Measurements from ENCODE around the gene RC3H1. TPM values are rescaled to one million over a fixed set of nuclear protein-coding genes. Genes with fewer than 3 reads are reported as not detected.

RC3H1 gene
- total RNA-seq, 1 experiment from 2014 or later: 29.2 TPM

DNA sequence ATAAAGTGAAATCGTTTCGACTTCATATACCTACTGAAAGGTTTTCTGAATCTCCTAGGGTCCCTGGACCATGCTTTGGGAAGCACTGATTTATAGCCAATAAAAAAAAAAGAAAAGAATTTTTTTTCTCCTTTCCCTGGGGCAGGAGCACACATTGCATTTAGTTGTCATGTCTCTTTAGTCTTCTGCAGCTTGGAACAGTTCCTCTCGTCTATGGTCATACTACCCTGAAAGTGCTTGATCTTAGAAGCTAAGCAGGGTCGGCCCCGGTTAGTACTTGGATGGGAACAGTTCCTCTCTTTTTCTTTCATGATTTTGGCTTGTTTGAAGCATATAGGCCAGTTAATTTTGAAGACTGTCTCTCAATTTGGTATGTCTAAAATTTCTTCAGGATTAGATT is 101.3 kb downstream of the RC3H1 start:
- no peak for TF ChIP-seq CTCF (IDR thresholded peaks at IDR 0.05; ENCODE audit: insufficient read depth in 1 of 2, low read depth in 1 of 2, low read length in 1 of 2, severe bottlenecking in 1 of 2, unreplicated experiment in 1 of 2)
- BruUV-seq (replicated peaks): no TSS peak
- no peak for DNase-seq
- Mint-ChIP-seq H3K9me3 (ENCODE audit: unreplicated experiment) (no peaks in the 10 kb centered on the region), H3K4me1 (ENCODE audit: low read depth, unreplicated experiment) (peaks cover 14% of the 10 kb centered on the region), H3K36me3 (ENCODE audit: insufficient read depth, unreplicated experiment) (peaks cover 8% of the 10 kb centered on the region), H3K27ac (ENCODE audit: unreplicated experiment) (no peak overlapping the region), H3K4me3 (ENCODE audit: unreplicated experiment) (no peak overlapping the region), H3K27me3 (ENCODE audit: insufficient read depth, unreplicated experiment) (no peaks in the 10 kb centered on the region)
- ChIA-PET POLR2A (no interaction called here), CTCF (no interaction called here)
- Histone ChIP-seq H3K27me3 (replicated peaks; ENCODE audit: control insufficient read depth, insufficient read depth, low read length) (no peaks in the 10 kb centered on the region), H3K4me3 (ENCODE audit: low read depth, low read length) (no peak overlapping the region), H3K36me3 (ENCODE audit: control insufficient read depth, insufficient read depth, low read length) (no peaks in the 10 kb centered on the region), H3K4me1 (peaks cover 17% of the 10 kb centered on the region), H3K9me3 (no peaks in the 10 kb centered on the region)
- intact Hi-C loops (cut with micrococcal nuclease; ENCODE audit: unreplicated experiment): no loop called here

DNA sequence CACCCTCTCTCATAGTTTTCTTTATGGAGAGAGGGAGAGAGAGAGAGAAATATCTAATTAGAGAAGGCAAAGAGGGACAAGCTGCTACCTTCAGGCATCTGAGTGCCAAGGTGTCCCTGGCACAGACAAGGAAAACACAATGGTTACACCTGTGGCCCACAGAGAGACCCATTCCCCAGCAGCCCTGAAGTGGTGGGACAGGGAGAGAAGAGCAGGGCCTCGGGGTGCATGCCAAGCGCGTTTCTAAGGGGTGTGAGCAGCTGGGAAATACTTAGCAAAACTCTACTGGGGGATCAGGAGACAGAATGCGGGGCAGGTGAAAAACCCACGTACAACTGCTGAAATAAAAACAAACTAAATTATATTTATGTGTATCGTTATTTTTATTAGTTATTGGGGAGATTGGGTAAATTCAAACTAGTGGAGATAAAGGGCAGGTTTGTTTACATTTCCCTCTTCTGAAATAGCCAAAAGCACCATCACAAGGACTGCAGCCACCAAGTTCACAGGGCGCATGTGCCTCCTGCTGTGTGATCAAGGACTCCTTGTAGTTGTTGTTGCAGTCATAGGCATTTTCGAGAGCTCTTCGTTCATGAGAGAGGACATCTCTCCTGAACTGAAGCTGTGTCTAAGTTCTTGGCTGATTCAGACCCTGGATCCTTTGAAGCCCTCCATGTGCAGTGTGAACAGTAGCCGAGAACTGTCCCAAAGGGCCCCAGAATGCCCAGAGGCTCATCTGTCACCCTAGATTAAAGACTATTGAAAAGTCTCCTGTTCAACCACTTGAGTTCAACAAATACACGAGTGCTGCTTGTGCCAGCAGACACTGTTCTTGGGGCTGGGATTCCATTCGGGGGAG is 104.3 kb downstream of the RC3H1 start:
- H3K36me3 Mint-ChIP-seq (ENCODE audit: insufficient read depth, unreplicated experiment): peaks cover 3% of the 10 kb centered on the region
- no peak for DNase-seq
- intact Hi-C loops (cut with micrococcal nuclease; ENCODE audit: unreplicated experiment): loop anchor here (10.0 kb wide), 1 partner anchor 493 kb away; no protein-coding TSS in a partner anchor
- no peaks in the 10 kb centered on the region for H3K9me3 Mint-ChIP-seq (ENCODE audit: unreplicated experiment)
- H3K4me1 ChIP-seq: 0 out of 2 replicates have a peak, but pooled peaks cover 7% of the 10 kb centered on the region
- no peak for TF ChIP-seq CTCF (IDR thresholded peaks at IDR 0.05; ENCODE audit: insufficient read depth in 1 of 2, low read depth in 1 of 2, low read length in 1 of 2, severe bottlenecking in 1 of 2, unreplicated experiment in 1 of 2)
- no peaks in the 10 kb centered on the region for H3K36me3 ChIP-seq (ENCODE audit: control insufficient read depth, insufficient read depth, low read length)
- H3K4me3 Mint-ChIP-seq (ENCODE audit: unreplicated experiment): no peak overlapping the region
- no peaks in the 10 kb centered on the region for H3K27me3 ChIP-seq (replicated peaks; ENCODE audit: control insufficient read depth, insufficient read depth, low read length)
- H3K27ac Mint-ChIP-seq (ENCODE audit: unreplicated experiment): peak overlapping the region; percentile 43
- H3K9me3 ChIP-seq: no peaks in the 10 kb centered on the region
- H3K27me3 Mint-ChIP-seq (ENCODE audit: insufficient read depth, unreplicated experiment): no peaks in the 10 kb centered on the region
- ChIA-PET POLR2A (interaction anchor here (0.6 kb wide), 1 partner anchor 9 kb away, joined by 8 read pairs; no protein-coding TSS in a partner anchor), CTCF (no interaction called here)
- H3K4me1 Mint-ChIP-seq (ENCODE audit: low read depth, unreplicated experiment): peaks cover 10% of the 10 kb centered on the region
- no peak overlapping the region for H3K4me3 ChIP-seq (ENCODE audit: low read depth, low read length)
- BruUV-seq (replicated peaks): no TSS peak

DNA sequence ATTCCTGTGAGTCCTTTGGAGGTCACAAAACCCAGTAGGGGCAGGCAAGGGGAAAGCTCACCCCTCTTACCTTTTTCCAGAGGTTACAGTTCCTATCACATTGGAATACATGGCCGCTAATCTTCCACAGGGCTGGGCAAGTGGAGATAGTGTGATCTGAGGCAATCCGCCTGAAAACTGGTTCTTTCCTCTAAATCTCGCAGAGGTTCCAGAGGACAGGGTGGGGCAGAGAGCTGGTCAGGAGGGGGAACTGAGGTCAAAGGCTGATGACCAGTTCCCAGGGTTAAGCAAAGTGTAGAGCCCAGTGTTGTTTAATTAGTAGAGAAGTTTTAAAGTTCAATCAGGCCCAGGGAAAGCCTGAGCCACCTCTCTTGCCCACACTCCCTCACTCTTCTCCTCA is 105.0 kb downstream of the RC3H1 start, which contains the start of gene SERPINC1:
Gene SERPINC1, minus strand, starts transcription at position 179 of the 400 bp plus-strand sequence. Its CDS starts 68 bp downstream, at position 111.
- Mint-ChIP-seq H3K4me1 (ENCODE audit: low read depth, unreplicated experiment) (peaks cover 10% of the 10 kb centered on the region), H3K9me3 (ENCODE audit: unreplicated experiment) (no peaks in the 10 kb centered on the region), H3K27me3 (ENCODE audit: insufficient read depth, unreplicated experiment) (no peaks in the 10 kb centered on the region), H3K27ac (ENCODE audit: unreplicated experiment) (peak within 1 kb of the TSS; percentile 43), H3K36me3 (ENCODE audit: insufficient read depth, unreplicated experiment) (no peaks in the 10 kb centered on the region), H3K4me3 (ENCODE audit: unreplicated experiment) (no peak within 1 kb of the TSS)
- Histone ChIP-seq H3K9me3 (no peaks in the 10 kb centered on the region), H3K4me1 (0 out of 2 replicates have a peak, but pooled peaks cover 7% of the 10 kb centered on the region), H3K36me3 (ENCODE audit: control insufficient read depth, insufficient read depth, low read length) (no peaks in the 10 kb centered on the region), H3K27me3 (replicated peaks; ENCODE audit: control insufficient read depth, insufficient read depth, low read length) (no peaks in the 10 kb centered on the region), H3K4me3 (ENCODE audit: low read depth, low read length) (no peak within 1 kb of the TSS)
- no peak for TF ChIP-seq CTCF (IDR thresholded peaks at IDR 0.05; ENCODE audit: insufficient read depth in 1 of 2, low read depth in 1 of 2, low read length in 1 of 2, severe bottlenecking in 1 of 2, unreplicated experiment in 1 of 2)
- CTCF ChIA-PET: no interaction called here
- POLR2A ChIA-PET: interaction anchor here (0.6 kb wide), 1 partner anchor 10 kb away, joined by 8 read pairs; no protein-coding TSS in a partner anchor
- BruUV-seq (replicated peaks): no TSS peak
- intact Hi-C loops (cut with micrococcal nuclease; ENCODE audit: unreplicated experiment): loop anchor here (10.0 kb wide), 1 partner anchor 492 kb away; no protein-coding TSS in a partner anchor
- peak in 1 of 2 experiments; percentile 10 for DNase-seq
